H1 (cell line): ENCODE results near the gene BBS5. TPM values are rescaled to one million over a fixed set of nuclear protein-coding genes. Genes with fewer than 3 reads are reported as not detected.
A peak's percentile ranks its signal among the peaks of the same experiment; 100 is the strongest.

Source experiments
- CTCF ChIA-PET: fragments of 300-600 bp; sonication (Branson Sonifier 250); formaldehyde crosslinking; loops from one replicate; lab custom pipeline; 2021; ENCODE audit not compliant: partially characterized antibody; lab: Charles Lee
- POLR2A ChIA-PET: fragments of 300-600 bp; sonication (Branson Sonifier 250); formaldehyde crosslinking; loops from one replicate; lab custom pipeline; 2021; ENCODE audit warnings: inconsistent platforms; ENCODE audit not compliant: partially characterized antibody; lab: Charles Lee
- DNase-seq, 2 experiments: peaks; one replicate each; pipeline versions ENCODE4 v3.0.0 to v3.0.0-alpha.2; 2010 to 2022; ENCODE audit warnings: low spot score in 2 of 2, low read depth in 1 of 2, mixed read lengths in 1 of 2
- FAIRE-seq: peaks from 2 replicates; lab custom pipeline; 2011; peaks lifted over from hg19 to GRCh38; lab: Jason Lieb, UNC
- H2AFZ ChIP-seq: 2 replicates; pipeline ENCODE4 v1.8.1; 2012; ENCODE audit warnings: low read length, inconsistent platforms
- H2AK5ac ChIP-seq: 2 replicates; pipeline ENCODE4 v1.6.1; 2013; ENCODE audit warnings: low read depth, low read length
- H2BK120ac ChIP-seq: replicated peaks from 2 replicates; pipeline ENCODE3; 2013; ENCODE audit warnings: low read depth, low read length, inconsistent platforms
- H2BK12ac ChIP-seq: 2 replicates; pipeline ENCODE4 v1.6.1; 2013; ENCODE audit warnings: low read depth, low read length
- H2BK15ac ChIP-seq: 2 replicates; pipeline ENCODE4 v1.6.1; 2013; ENCODE audit warnings: low read length
- H2BK20ac ChIP-seq: 2 replicates; pipeline ENCODE4 v1.6.1; 2013; ENCODE audit warnings: low read length
- H2BK5ac ChIP-seq: 2 replicates; pipeline ENCODE4 v1.6.1; 2013; ENCODE audit warnings: low read depth, low read length
- H3K14ac ChIP-seq: 2 replicates; pipeline ENCODE4 v1.6.1; 2013; ENCODE audit warnings: inconsistent platforms; ENCODE audit not compliant: insufficient read length
- H3K18ac ChIP-seq: 2 replicates; pipeline ENCODE4 v1.6.1; 2013; ENCODE audit warnings: low read length; ENCODE audit errors: extremely low read depth
- H3K23ac ChIP-seq: 2 replicates; pipeline ENCODE4 v1.6.1; 2013; ENCODE audit warnings: inconsistent platforms; ENCODE audit not compliant: insufficient read length
- H3K23me2 ChIP-seq: 2 replicates; pipeline ENCODE4 v1.6.1; 2013; ENCODE audit warnings: low read depth, low read length
- H3K27ac ChIP-seq: 2 replicates; pipeline ENCODE4 v1.6.1; 2011; ENCODE audit warnings: low read depth, low read length, inconsistent platforms
- H3K27me3 ChIP-seq, 4 experiments: replicated peaks in 1 of 4; 1 replicate in 1 of 4; 2 replicates in 3 of 4; pipeline versions ENCODE4 v1.6.1 to v1.8.1; 2011 to 2013; ENCODE audit warnings: low read length in 3 of 4, mild to moderate bottlenecking in 3 of 4, inconsistent platforms in 2 of 4, mixed read lengths in 2 of 4, moderate library complexity in 1 of 4; ENCODE audit not compliant: control insufficient read depth in 3 of 4, insufficient read depth in 3 of 4; ENCODE audit errors: extremely low read depth in 1 of 4
- H3K36me3 ChIP-seq, 4 experiments: 2 replicates each; pipeline versions ENCODE4 v1.6.1 to v1.8.1; 2011 to 2013; ENCODE audit warnings: mild to moderate bottlenecking in 4 of 4, low read length in 3 of 4, moderate library complexity in 2 of 4, control low read depth in 1 of 4, inconsistent platforms in 1 of 4; ENCODE audit not compliant: insufficient read depth in 4 of 4, control insufficient read depth in 2 of 4
- H3K4ac ChIP-seq: replicated peaks from 2 replicates; pipeline ENCODE3; 2013; ENCODE audit warnings: low read length, low read depth, mixed read lengths, inconsistent platforms; ENCODE audit not compliant: insufficient read length
- H3K4me1 ChIP-seq, 4 experiments: replicated peaks in 1 of 4; 1 replicate in 1 of 4; 2 replicates in 3 of 4; pipeline versions ENCODE4 v1.6.1 to v1.8.1; 2011 to 2013; ENCODE audit warnings: low read length in 3 of 4, inconsistent platforms in 2 of 4, mixed read lengths in 1 of 4; ENCODE audit not compliant: insufficient read depth in 4 of 4, control insufficient read depth in 3 of 4
- H3K4me2 ChIP-seq, 2 experiments: 2 replicates each; pipeline versions ENCODE4 v1.6.1 to v1.8.1; 2011 to 2013; ENCODE audit warnings: low read depth in 2 of 2, low read length in 2 of 2, control low read depth in 1 of 2, inconsistent platforms in 1 of 2, mild to moderate bottlenecking in 1 of 2; ENCODE audit not compliant: insufficient read depth in 1 of 2
- H3K4me3 ChIP-seq, 4 experiments: fragments of 200-600, 300-600 bp in 1 of 4; sonication (generic), shearing (Covaris generic), sonication (Bioruptor Twin) in 1 of 4; 2 replicates each; pipeline versions ENCODE4 v1.5.1 to v1.8.1; 2011 to 2016; ENCODE audit warnings: low read length in 4 of 4, low read depth in 3 of 4, control low read depth in 2 of 4, inconsistent platforms in 2 of 4, mild to moderate bottlenecking in 2 of 4, mixed read lengths in 1 of 4, moderate library complexity in 1 of 4; ENCODE audit not compliant: insufficient read depth in 2 of 4; ENCODE audit errors: extremely low read depth in 1 of 4
- H3K56ac ChIP-seq: replicated peaks from 2 replicates; pipeline ENCODE3; 2013; ENCODE audit warnings: low read depth, mild to moderate bottlenecking, mixed read lengths, low read length, inconsistent platforms; ENCODE audit not compliant: insufficient read length
- H3K79me1 ChIP-seq: 2 replicates; pipeline ENCODE4 v1.6.1; 2013; ENCODE audit warnings: low read depth, low read length, control low read depth
- H3K79me2 ChIP-seq, 2 experiments: 2 replicates each; pipeline versions ENCODE4 v1.6.1 to v1.8.1; 2012 to 2013; ENCODE audit warnings: low read length in 2 of 2, mild to moderate bottlenecking in 2 of 2, inconsistent platforms in 1 of 2; ENCODE audit not compliant: insufficient read depth in 2 of 2, control insufficient read depth in 1 of 2
- H3K9ac ChIP-seq, 4 experiments: replicated peaks in 1 of 4; 1 replicate in 1 of 4; 2 replicates in 3 of 4; pipeline versions ENCODE4 v1.6.1 to v1.8.1; 2011 to 2013; ENCODE audit warnings: low read depth in 3 of 4, low read length in 3 of 4, control low read depth in 2 of 4, mild to moderate bottlenecking in 2 of 4, moderate library complexity in 2 of 4, inconsistent platforms in 1 of 4; ENCODE audit errors: extremely low read depth in 1 of 4
- H3K9me3 ChIP-seq, 2 experiments: 2 replicates each; pipeline versions ENCODE4 v1.6.1 to v1.8.1; 2012 to 2013; ENCODE audit warnings: mild to moderate bottlenecking in 2 of 2, moderate library complexity in 2 of 2, control low read depth in 1 of 2, inconsistent platforms in 1 of 2, low read depth in 1 of 2, low read length in 1 of 2, mixed read lengths in 1 of 2; ENCODE audit not compliant: insufficient read depth in 2 of 2
- H4K20me1 ChIP-seq, 2 experiments: replicated peaks in 1 of 2; 2 replicates each; pipeline versions ENCODE3 to v1.8.1; 2011 to 2013; ENCODE audit warnings: inconsistent platforms in 2 of 2, low read length in 2 of 2, mild to moderate bottlenecking in 1 of 2; ENCODE audit not compliant: insufficient read depth in 2 of 2, control insufficient read depth in 1 of 2
- H4K5ac ChIP-seq: 2 replicates; pipeline ENCODE4 v1.6.1; 2013; ENCODE audit warnings: low read length, low read depth, mixed read lengths, inconsistent platforms; ENCODE audit not compliant: insufficient read length
- H4K8ac ChIP-seq: 2 replicates; pipeline ENCODE4 v1.8.0; 2013; ENCODE audit warnings: mild to moderate bottlenecking, moderate library complexity, low read length, inconsistent platforms; ENCODE audit not compliant: insufficient read depth; ENCODE audit errors: extremely low read depth
- H4K91ac ChIP-seq: replicated peaks from 2 replicates; pipeline ENCODE3; 2013; ENCODE audit warnings: low read length, mixed read lengths, inconsistent platforms; ENCODE audit not compliant: insufficient read length
- E2F6 ChIP-seq: IDR thresholded peaks from 2 replicates; pipeline ENCODE4 v1.6.1; 2012; ENCODE audit warnings: inconsistent platforms
- EGR1 ChIP-seq: IDR thresholded peaks from 2 replicates; pipeline ENCODE4 v1.6.1; 2011; ENCODE audit warnings: low read depth, low read length, borderline replicate concordance
- SIN3A ChIP-seq, 2 experiments: IDR thresholded peaks in 1 of 2; conservative IDR thresholded peaks in 1 of 2; 2 replicates each; pipeline ENCODE4 v1.6.1; 2011 to 2012; ENCODE audit warnings: low read length in 2 of 2, improper control_type of control experiment in 1 of 2, low read depth in 1 of 2, mild to moderate bottlenecking in 1 of 2
- SIRT6 ChIP-seq: IDR thresholded peaks from one replicate; pipeline ENCODE4 v1.7.1; 2012; ENCODE audit warnings: low read length, inconsistent platforms
- TEAD4 ChIP-seq: IDR thresholded peaks from 2 replicates; pipeline ENCODE4 v1.6.1; 2012; ENCODE audit warnings: low read depth, low read length, inconsistent platforms, mixed read lengths
- WGBS, 2 experiments: shearing (Covaris generic) in 1 of 2; methylation state at CpG; one replicate each; pipeline versions ENCODE4 v1.1.6 to v1.1.7; 2013 to 2015; ENCODE audit warnings: low lambda C conversion rate in 2 of 2, mixed read lengths in 2 of 2, inconsistent platforms in 1 of 2, low coverage in 1 of 2, missing lambda C conversion rate in 1 of 2; ENCODE audit not compliant: insufficient replicate concordance in 2 of 2, insufficient coverage in 1 of 2, insufficient read length in 1 of 2; ENCODE audit errors: extremely low coverage in 1 of 2, missing lambda C conversion rate in 1 of 2; 5-methylcytosine and 5-hydroxymethylcytosine counted together
- polyA plus RNA-seq, 7 experiments: library from polyadenylated mRNA; depleted of rRNA in 3 of 7; stranded (reverse) in 5 of 7; unstranded in 2 of 7; fragments of >200 nt in 5 of 7; fragments of 200-250 nt in 2 of 7; gene quantifications; 1 replicate in 5 of 7; 2 replicates in 1 of 7; 4 replicates in 1 of 7; pipeline versions ENCODE4 v1.2.1 to v1.2.3, GENCODE V29; 2011 to 2013; ENCODE audit warnings: missing spikeins in 2 of 7, mixed read lengths in 2 of 7
- total RNA-seq: library from RNA; stranded (reverse); fragmentation: NEBNext Ultra II Directional; extraction: Animal tissue kit (Norgen Biotek cat#: 25700); gene quantifications from 2 replicates; pipeline ENCODE4 v1.2.1, GENCODE V29; 2021

Gene BBS5
- total and polyA plus RNA-seq, 2 of the 8 experiments (the other 6 are each of a cell fraction or from before 2014, with no cell fraction given) = 0.20 to 0.36 TPM

- WGBS, 2 experiments = 59% methylated on average over 9 of the region's 9 CpGs; no CpG with 5 or more reads in 1 of the 2 experiments
- Histone ChIP-seq H2AK5ac (no peak overlapping the region), H3K4me1 (no peaks in the 10 kb centered on the region; a peak in 2 of 7 replicates), H3K27me3 (peaks cover 16 to 29% (median 27%) of the 10 kb centered on the region in 4 experiments), H3K9ac (no peak overlapping the region), H2BK20ac (no peak overlapping the region), H2BK12ac (no peak overlapping the region), H3K27ac (no peak overlapping the region)
- POLR2A ChIA-PET = no interaction called here
- no peak for TF ChIP-seq EGR1
- TF ChIP-seq SIN3A (conservative IDR thresholded peaks at IDR 0.05 in 1 of 2, IDR thresholded peaks at IDR 0.05 in 1 of 2; ENCODE audit: low read depth in 1 of 2, low read length in 2 of 2) = no peak
- peak; percentile 23; the same call in 1 of the 2 replicates for TF ChIP-seq E2F6
- no peak for TF ChIP-seq SIRT6
- no peak for TF ChIP-seq TEAD4
- TF ChIP-seq, all 59 proteins: peak for 1
- H4K5ac ChIP-seq = no peak overlapping the region
- H3K23ac ChIP-seq = no peak overlapping the region
- H3K79me1 ChIP-seq = no peaks in the 10 kb centered on the region
- no peak overlapping the region for H4K8ac ChIP-seq
- no peaks in the 10 kb centered on the region for H3K79me2 ChIP-seq
- no peak for DNase-seq
- no peak overlapping the region for H3K56ac ChIP-seq
- no peak overlapping the region for H2BK120ac ChIP-seq
- peaks cover 1% of the 10 kb centered on the region; the same call in 1 of the 2 replicates for H3K23me2 ChIP-seq
- H3K9me3 ChIP-seq = no peaks in the 10 kb centered on the region
- no peak overlapping the region for H3K14ac ChIP-seq
- no peak overlapping the region for H2BK15ac ChIP-seq
- peak overlapping the region; percentile 52 to 79 (median 64) for H3K4me3 ChIP-seq
- CTCF ChIA-PET = interaction anchor here (0.6 to 1.8 kb wide), 12 partner anchors 8 to 527 kb away, joined by 3 to 12 read pairs (median 4); no protein-coding TSS in a partner anchor
- no peak for FAIRE-seq
- no peaks in the 10 kb centered on the region for H4K20me1 ChIP-seq
- no peak overlapping the region for H3K4ac ChIP-seq
- peak overlapping the region; percentile 69 to 75 for H3K4me2 ChIP-seq
- no peak overlapping the region for H4K91ac ChIP-seq
- no peak overlapping the region for H3K18ac ChIP-seq
- no peaks in the 10 kb centered on the region for H3K36me3 ChIP-seq
- H2AFZ ChIP-seq = 0 out of 2 replicates have a peak overlapping the region, but pooled peaks have one; percentile 76
- no peak overlapping the region for H2BK5ac ChIP-seq
These were observed 778 bp downstream of the BBS5 start for GRCh38 chr2:169480079-169480465.
